CD4-positive, alpha-beta T cell (primary cell): ENCODE measurements around the gene DDX20. TPM values are rescaled to one million over a fixed set of nuclear protein-coding genes. Genes with fewer than 3 reads are reported as not detected.

Experiments used
- ATAC-seq: fragments of 200-7000 bp; cut with Tn5 transposase; one replicate; pipeline ENCODE4 v1.10.0; 2022; ENCODE audit warnings: mild to moderate bottlenecking; ENCODE audit not compliant: poor library complexity
- CTCF ChIA-PET: fragments of 350-600 bp; sonication (Branson Sonifier 250); formaldehyde crosslinking; loops from one replicate; lab custom pipeline; 2021; ENCODE audit warnings: antibody characterized with exemption, inconsistent platforms; lab: Charles Lee
- POLR2A ChIA-PET: fragments of 350-600 bp; sonication (Branson Sonifier 250); formaldehyde crosslinking; loops from one replicate; lab custom pipeline; 2021; ENCODE audit warnings: antibody characterized with exemption, inconsistent platforms; lab: Charles Lee
- DNase-seq, 14 experiments: peaks; one replicate each; pipeline ENCODE4 v3.0.0-alpha.2; 2013 to 2020; ENCODE audit warnings: mixed read lengths in 2 of 14
- H3K27ac ChIP-seq, 2 donors: one replicate each; pipeline versions ENCODE4 v1.5.1 to v1.7.0; 2013; ENCODE audit warnings: low read length in 2 of 2, low read depth in 1 of 2, mild to moderate bottlenecking in 1 of 2
- H3K27me3 ChIP-seq, 2 experiments: 1 replicate in 1 of 2; 2 replicates in 1 of 2; pipeline versions ENCODE4 v1.6.1 to v1.7.0; 2013; ENCODE audit warnings: low read length in 2 of 2, control low read depth in 1 of 2, mild to moderate bottlenecking in 1 of 2, moderate library complexity in 1 of 2; ENCODE audit not compliant: insufficient read depth in 2 of 2, control insufficient read depth in 1 of 2
- H3K36me3 ChIP-seq: one replicate; pipeline ENCODE4 v1.6.1; 2013; ENCODE audit warnings: low read length, control low read depth; ENCODE audit not compliant: insufficient read depth
- H3K4me1 ChIP-seq: one replicate; pipeline ENCODE4 v1.6.1; 2013; ENCODE audit warnings: low read length, control low read depth; ENCODE audit not compliant: insufficient read depth
- H3K4me3 ChIP-seq: one replicate; pipeline ENCODE4 v1.5.1; 2013; ENCODE audit warnings: mild to moderate bottlenecking, low read length, moderate library complexity
- H3K9me3 ChIP-seq, 2 experiments: 1 replicate in 1 of 2; 2 replicates in 1 of 2; pipeline versions ENCODE4 v1.6.1 to v1.7.0; 2013; ENCODE audit warnings: low read length in 2 of 2, mild to moderate bottlenecking in 2 of 2, control low read depth in 1 of 2, moderate library complexity in 1 of 2; ENCODE audit not compliant: control insufficient read depth in 1 of 2, insufficient read depth in 1 of 2
- H3K27ac Mint-ChIP-seq: one replicate; pipeline ENCODE4 v1.8.0; 2020; ENCODE audit warnings: mixed read lengths
- H3K27me3 Mint-ChIP-seq: one replicate; pipeline ENCODE4 v1.8.0; 2021; ENCODE audit warnings: mixed read lengths
- H3K36me3 Mint-ChIP-seq: one replicate; pipeline ENCODE4 v1.8.0; 2021; ENCODE audit warnings: low read depth, mixed read lengths
- H3K4me1 Mint-ChIP-seq: one replicate; pipeline ENCODE4 v1.8.0; 2021; ENCODE audit warnings: low read depth, mixed read lengths
- H3K4me3 Mint-ChIP-seq: one replicate; pipeline ENCODE4 v1.8.0; 2020; ENCODE audit warnings: mild to moderate bottlenecking, mixed read lengths
- H3K9me3 Mint-ChIP-seq: one replicate; pipeline ENCODE4 v1.8.0; 2020; ENCODE audit warnings: mixed read lengths
- CTCF ChIP-seq: fragments of 200-600 bp; IDR thresholded peaks from one replicate; pipeline ENCODE4 v1.8.0; 2022; ENCODE audit warnings: antibody characterized with exemption, mild to moderate bottlenecking
- intact Hi-C, 2 experiments: fragments of 100-400 bp; cut with DNase I in 1 of 2; cut with micrococcal nuclease in 1 of 2; formaldehyde crosslinking; loops; one replicate each; pipeline versions ENCODE4 v1.15.1 to v1.9.0; 2023 to 2025; cut with DNase I, micrococcal nuclease
- total RNA-seq, 174 experiments: library from RNA in 2 of 174; stranded (reverse) in 2 of 174; gene quantifications; one replicate each; pipeline ENCODE4 v1.2.3 and lab custom pipeline; 2021 to 2026

The DDX20 gene
- total RNA-seq, 2 experiments from 2014 or later = 27.2 to 27.4 TPM

- Mint-ChIP-seq H3K27me3 (no peaks in the 10 kb centered on the region), H3K9me3 (no peaks in the 10 kb centered on the region), H3K27ac (peak overlapping the region; percentile 65), H3K4me1 (peaks cover 36% of the 10 kb centered on the region), H3K36me3 (peaks cover 6% of the 10 kb centered on the region), H3K4me3 (no peak overlapping the region)
- H3K27ac ChIP-seq = no peak overlapping the region
- intact Hi-C loops = no loop called here
- ATAC-seq (no peak), DNase-seq (no peak)
- ChIA-PET CTCF (no interaction called here), POLR2A (interaction anchor here (0.7 kb wide), 1 partner anchor 218 kb away, joined by 4 read pairs; no protein-coding TSS in a partner anchor)
- H3K4me1 ChIP-seq = peaks cover 21% of the 10 kb centered on the region
- H3K36me3 ChIP-seq = peaks cover 8% of the 10 kb centered on the region
- no peaks in the 10 kb centered on the region for H3K27me3 ChIP-seq
- H3K9me3 ChIP-seq = no peaks in the 10 kb centered on the region
- no peak for TF ChIP-seq CTCF
- H3K4me3 ChIP-seq = no peak overlapping the region
Observed at GRCh38 chr1:111720274-111720976, 35.3 kb upstream of the DDX20 start.

- peak overlapping the region; percentile 86 for H3K27ac Mint-ChIP-seq
- CTCF ChIA-PET = interaction anchor here (1.9 kb wide), 1 partner anchor 48 kb away, joined by 5 read pairs; no protein-coding TSS in a partner anchor
Observed at GRCh38 chr1:111720977-111721786, 34.5 kb upstream of the DDX20 start.

More at GRCh38 chr1:111720977-111721786, 34.5 kb upstream of the DDX20 start:
- no peaks in the 10 kb centered on the region for H3K27me3 Mint-ChIP-seq
- H3K4me3 Mint-ChIP-seq = no peak overlapping the region
- Histone ChIP-seq H3K27ac (no peak overlapping the region), H3K36me3 (peaks cover 8% of the 10 kb centered on the region), H3K4me3 (no peak overlapping the region), H3K27me3 (no peaks in the 10 kb centered on the region), H3K9me3 (no peaks in the 10 kb centered on the region), H3K4me1 (peaks cover 21% of the 10 kb centered on the region)
- H3K9me3 Mint-ChIP-seq = no peaks in the 10 kb centered on the region
- POLR2A ChIA-PET = interaction anchor here (0.7 kb wide), 1 partner anchor 219 kb away, joined by 4 read pairs; no protein-coding TSS in a partner anchor
- no peak for TF ChIP-seq CTCF
- ATAC-seq (no peak), DNase-seq (no peak)
- intact Hi-C loops = no loop called here
- peaks cover 6% of the 10 kb centered on the region for H3K36me3 Mint-ChIP-seq
- peaks cover 36% of the 10 kb centered on the region for H3K4me1 Mint-ChIP-seq
